Measurements from ENCODE around the gene DLX1.
A peak's percentile ranks its signal among the peaks of the same experiment; 100 is the strongest.
"Not testable (repeated sequence)": the region's sequence is repeated elsewhere in the genome, so short reads cannot be mapped to it uniquely, and the experiment has no call there.

DLX1 gene

DNA sequence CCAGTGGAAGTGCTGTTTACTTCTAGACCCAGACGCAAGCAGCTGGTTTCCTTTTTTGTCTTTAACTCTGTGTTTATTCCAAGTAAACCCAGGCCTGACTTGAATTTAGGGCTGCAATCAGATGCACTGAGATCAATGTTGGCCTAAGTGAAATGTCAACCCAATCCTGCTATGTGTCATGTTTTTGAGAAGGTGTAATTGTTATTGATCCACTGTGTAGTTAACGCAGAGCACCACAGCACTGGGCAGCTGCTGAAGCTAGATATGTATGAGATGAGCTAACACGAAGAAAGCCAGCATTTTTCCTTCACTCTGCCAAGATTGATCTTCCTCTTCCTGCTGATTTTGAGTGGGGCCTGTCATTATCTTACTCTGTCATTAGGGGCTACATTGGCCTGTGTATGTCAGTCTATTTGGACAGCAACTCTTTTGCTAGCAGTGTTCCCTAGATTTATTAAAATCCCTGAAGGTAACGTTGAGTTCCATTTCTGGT is 18.9 kb upstream of the DLX1 start:
- DNase-seq: peak; percentile 83 to 87

DNA sequence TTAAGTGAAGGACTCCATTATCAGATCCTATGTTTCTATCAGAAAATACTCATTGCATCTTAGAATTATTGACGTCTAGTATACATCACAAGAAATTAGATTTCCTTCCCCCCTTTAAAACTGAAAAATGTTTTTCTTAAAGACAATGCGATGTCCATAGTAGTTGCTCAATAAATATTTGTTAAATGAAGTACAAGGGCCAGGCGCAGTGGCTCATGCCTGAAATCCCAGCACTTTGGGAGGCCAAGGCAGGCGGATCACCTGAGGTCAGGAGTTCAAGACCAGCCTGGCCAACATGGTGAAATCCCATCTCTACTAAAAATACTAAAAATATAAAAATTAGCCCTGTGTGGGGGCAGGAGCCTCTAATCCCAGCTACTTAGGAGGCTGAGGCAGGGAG is 17.4 kb upstream of the DLX1 start:
- DNase-seq: not testable (repeated sequence)

DNA sequence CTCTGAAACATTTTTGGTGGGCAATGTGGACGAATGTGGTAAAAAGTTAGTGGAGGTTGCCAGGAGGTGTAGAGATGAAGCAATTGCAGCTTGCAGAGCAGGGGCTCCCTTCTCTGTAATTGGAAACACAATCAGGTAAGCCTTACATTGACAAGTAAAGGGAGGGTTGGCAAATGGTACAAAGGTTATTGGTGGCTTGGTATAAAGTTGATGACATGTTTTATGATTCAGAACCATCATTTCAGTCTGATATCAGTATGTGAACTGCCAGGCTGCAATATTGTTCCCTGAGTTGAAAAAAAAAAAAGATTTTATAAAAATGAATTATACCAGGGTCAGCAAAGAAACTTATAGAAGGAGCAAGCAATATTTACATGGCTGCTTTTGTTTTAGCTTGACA is 14.4 kb upstream of the DLX1 start:
- DNase-seq: no peak

DNA sequence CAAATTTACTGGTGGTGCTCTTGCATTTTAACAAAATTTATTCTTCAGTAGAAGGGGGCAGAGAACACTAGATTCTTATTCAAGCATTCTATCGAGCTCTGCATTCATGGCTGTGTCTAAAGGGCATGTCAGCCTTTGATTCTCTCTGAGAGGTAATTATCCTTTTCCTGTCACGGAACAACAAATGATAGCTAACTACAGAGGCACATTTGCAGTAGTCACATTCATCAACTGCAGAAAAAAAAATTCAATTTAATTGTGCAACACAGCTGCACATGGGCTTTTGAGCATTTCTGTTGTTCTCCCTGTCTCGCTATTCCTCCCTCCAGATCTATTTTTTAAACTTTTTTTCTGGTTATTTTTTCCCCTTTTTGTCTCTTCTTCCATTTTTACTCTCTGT is 13.0 kb upstream of the DLX1 start:
- DNase-seq: peak; percentile 95 to 97

DNA sequence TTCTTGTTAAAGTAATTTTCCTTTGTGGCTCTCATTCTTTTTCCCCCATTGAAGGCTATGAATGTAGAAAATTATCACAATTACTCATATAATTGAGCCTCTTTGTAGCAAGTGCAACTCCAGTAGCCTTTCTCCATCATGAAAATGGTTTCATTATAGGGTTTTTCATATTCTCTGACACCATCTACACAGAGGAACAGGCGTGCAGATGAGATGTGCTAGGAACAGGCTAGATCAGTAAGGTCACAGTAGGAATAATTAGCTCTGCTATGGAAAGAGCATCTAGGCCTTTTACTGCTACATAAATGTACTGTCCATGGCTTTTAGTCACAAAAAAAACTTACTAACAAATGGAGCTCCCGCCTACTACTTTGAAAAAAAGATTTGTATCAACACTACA is 12.6 kb upstream of the DLX1 start:
- DNase-seq: peak; percentile 94 to 97

DNA sequence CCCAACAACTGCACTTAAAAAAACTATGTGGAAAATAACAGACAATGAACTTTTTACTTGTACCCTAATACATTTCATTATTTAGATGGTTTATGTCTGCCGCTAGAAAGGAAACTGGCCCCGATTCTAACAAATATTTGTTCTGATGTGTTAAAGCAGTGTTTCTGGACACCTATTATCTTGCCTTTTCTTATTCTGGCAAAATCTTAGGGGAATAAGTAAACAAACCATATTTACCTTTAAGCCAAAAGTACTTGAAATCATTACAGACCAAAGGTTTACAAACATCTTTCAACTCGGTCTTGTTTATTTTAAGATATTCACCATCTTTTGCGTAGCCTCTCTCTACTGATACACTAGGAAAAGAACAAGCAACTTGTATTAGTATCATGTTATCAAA is 11.8 kb upstream of the DLX1 start:
- DNase-seq: no peak

DNA sequence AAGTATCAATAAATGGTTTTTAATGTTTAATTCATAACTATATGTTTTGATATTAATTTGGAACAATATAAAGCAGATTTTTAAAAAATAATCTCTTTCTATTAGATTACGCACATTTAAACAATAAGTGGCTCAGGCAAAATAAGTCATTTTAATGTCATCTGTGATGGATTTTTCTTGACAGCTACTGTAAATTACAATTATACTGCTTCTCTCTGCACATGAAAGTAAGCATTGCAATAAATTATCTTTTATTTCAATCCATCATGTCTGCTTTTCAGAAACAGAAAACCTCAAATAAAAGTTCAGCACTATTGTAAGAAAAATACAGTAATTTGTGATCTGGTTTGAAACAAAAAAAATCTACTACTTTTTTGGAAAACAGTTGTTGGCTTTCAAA is 11.1 kb upstream of the DLX1 start:
- DNase-seq: no peak

DNA sequence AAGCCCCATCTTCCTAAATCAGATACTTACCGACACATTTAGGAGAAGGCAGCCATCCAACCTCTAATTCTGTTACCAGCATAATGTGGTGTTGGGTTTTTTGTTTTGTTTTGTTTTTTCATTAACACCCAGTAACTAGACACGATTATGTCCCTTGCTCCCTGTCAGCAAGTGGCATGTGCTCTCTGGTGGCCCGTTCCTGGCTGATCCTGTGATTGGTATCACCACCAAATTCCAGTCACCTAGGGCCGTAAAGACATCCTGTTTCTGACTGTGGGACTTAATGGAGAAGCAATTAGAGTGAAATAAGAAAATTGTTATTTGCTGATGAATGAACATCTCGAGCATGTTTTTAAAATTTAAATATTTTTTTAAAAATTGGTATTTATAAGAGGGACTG is 5.9 kb upstream of the DLX1 start:
- DNase-seq: no peak

DNA sequence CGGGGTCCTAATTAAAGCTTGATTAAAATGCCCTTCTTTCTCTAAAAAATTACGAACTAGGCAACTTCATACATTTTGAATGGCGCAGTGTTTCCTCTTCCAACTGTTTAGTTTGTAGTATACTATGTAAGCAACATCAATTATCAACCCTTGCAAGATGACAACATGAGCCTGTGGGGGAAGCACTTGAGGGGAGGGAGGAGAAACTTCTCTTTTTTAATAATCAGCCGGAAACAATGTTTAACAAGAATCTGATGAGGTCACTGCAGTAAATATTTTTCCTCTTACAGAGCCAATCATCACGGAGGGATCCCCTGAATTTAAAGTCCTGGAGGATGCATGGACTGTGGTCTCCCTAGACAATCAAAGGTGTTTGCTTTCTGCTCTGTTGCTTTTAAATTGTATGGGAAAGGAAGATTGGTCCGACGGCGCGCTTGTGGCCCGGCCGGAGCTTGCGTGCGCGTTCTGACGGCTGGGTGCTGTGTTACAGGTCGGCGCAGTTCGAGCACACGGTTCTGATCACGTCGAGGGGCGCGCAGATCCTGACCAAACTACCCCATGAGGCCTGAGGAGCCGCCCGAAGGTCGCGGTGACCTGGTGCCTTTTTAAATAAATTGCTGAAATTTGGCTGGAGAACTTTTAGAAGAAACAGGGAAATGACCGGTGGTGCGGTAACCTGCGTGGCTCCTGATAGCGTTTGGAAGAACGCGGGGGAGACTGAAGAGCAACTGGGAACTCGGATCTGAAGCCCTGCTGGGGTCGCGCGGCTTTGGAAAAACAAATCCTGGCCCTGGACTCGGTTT is 5.3 kb upstream of the DLX1 start:
- no peak for DNase-seq

DNA sequence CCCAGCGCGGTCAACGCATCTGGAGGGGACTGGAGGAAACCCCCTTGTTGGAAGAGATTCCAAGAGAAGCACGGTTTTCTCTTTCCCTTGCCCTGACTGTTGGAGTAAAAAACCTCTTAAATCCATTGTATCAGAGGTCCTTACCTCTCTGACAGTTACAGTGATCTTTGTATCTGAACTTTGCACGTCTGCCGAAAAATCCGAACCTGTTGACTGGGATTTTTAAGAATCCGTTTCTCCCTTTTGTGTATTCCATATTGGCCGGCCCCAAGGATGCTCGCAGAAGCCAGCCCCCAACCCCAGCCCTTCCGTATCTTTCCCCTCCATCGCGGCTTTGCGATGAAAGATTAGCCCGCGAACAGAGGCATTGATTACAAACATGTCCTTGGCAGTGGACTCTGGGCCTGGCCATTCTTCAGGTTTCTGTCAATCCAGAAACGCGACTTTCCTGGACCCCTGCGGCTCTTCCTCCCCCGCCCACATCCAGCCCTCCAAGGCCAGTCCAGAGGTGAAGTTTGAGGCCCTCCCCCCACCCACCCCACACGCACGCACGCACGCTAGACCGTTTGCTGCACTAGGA is 4.6 kb upstream of the DLX1 start:
- DNase-seq: no peak

DNA sequence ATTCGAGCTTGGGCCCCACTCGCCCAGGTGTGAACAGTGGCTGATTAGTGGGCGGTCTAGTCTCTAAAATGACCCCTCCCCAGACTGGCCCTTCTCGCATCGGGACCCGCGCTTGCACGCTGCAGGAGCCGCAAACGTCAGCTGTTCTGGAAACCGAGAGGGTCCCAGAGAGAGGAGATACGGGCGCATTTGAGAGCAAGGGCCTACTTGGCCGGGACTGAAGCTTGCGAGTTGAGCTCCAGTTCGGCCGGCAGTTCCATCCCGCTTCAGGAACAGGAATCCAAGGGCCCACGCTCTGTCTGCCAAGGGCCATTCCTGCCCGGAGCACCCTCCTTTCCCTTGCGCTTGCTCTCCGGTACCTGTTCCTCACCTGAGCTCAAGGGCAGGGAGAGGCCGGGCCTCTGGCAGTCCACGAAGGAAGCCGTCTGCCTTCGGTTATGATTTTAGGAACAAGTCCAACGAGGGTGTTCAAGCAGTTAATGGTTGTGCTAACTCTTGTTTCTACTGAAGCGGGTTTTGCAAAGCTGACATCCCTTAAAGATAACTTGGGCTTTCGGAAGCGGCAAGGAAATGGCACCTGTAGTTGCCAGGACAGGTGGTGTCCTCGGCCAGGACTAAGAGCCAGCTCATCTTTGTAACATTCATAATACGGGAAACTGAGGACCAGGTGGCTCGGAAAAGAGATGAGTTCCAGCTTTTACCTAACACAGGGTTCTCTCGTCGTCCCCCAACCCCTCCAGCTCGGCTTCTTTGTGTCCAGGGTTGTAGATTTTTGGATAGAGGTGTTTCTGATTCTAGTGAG is 3.9 kb upstream of the DLX1 start:
- DNase-seq: no peak

DNA sequence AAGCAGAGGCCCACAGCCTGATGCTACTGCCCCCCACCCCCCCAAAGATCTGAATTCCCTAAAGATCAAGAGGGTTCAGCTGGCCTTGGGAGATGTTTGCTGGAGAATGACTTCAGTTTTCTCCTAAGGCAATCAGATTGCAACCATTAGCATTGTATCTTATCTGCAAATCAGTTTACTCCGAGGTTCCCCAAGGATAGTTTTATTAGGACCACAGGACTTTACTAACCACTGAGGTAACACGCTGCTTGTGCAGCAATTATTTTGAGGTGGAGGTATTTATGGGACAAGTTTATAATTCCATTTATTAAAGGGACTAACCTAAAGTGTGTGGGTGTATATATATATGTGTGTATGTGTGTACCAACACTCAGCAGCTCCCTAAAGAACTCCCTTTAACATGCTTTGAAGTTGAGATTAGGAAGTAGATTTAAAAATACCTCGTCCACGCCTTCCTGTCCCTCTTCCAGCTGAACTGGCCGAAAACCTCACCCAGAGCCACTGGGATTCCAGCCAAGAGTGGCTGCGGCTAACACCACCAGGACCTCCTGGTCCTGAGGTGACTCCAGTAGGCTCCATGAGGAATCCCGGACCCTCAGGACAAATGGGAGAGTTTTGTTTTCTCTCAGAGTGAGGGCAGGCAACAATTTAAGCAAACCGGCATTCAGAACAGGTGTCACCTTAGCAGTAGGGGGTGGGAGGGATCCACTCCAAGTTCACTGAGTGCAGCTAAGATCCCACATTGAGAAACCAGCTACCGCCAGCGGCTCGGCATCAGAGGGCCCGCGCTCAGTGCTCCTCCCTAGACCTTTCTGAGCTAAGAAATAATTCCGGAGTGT is 3.0 kb upstream of the DLX1 start:
- no peak for DNase-seq

DNA sequence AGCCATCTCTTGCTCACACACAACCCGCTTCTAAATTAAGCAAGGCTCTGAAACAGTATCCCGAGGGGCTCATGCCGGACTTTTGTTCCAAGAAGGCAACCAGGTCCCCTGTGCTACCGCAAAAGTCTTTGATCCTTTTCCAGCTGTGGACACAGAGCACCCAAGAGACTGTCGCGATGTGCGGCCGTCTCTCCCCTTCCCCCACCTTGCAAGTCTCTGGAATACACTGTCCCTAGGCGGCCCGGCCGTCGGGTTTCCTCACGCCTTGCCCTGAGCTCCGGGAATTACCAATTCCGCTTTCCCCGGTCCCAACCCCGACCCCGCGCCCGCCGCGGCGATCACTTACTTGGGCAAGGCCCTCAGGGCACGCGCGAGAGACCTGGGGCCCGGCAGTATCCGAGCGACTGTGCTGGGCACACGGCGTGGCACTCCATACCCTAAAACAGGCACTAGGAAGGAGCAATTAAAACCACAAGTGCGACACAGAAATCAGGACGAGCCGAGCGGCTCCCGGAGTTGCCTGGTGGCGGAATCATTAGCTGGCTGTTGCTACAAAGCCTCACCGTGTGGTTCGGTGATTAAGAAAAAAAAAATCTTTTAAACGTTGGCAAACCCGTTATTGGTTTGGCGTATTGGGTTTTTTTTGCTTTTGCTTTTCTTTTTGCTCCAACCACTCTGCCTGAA is 2.2 kb upstream of the DLX1 start:
- no peak for DNase-seq

DNA sequence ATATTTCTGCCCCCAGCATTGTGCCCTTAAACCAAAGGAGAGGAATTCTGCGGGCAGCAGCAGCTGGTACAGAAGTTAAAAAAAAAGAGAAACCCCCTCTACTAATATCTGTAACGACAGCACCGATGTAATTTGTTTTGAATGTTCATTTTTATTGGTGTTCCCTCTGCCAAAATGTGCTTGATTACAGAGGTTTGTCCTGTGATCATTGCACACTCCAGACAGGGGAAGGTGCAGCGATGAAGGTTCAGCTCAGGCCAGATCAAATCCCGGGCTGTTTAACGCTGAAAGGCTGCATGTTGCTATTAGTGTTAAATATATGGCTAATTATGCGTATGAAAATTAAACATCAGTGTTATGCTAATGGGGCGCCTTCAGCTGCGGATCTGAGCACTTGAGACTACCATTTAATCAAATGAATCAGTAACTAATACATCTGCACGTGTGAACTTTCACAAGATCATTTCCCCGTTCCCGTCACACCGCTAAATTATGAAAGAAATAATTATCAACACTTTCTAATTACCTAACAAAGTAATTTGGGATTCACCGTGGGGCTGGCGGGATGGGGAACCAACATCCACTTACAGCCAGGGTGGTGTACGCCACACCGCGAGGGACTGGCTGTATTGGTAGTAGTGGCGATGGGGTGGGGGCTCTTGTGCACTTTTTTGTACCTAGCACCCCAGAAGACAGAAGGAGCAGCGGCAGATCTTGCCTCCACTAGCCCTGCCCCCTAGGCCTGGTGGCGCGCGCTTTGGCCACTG is 1.5 kb upstream of the DLX1 start:
- DNase-seq: no peak

DNA sequence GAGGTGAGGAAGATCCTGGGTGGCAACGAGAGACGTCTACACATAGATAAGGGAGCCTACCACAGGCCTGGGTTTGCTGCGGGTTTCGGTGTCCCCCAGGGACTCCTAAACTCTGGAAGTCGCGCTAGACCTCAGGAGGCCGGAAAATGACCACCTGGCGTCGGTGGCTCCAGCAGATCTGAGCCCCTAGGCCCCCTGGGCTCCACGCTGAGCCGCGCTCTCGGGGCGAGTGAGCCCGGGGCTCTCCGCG is 987 bp upstream of the DLX1 start:
- DNase-seq: no peak

DNA sequence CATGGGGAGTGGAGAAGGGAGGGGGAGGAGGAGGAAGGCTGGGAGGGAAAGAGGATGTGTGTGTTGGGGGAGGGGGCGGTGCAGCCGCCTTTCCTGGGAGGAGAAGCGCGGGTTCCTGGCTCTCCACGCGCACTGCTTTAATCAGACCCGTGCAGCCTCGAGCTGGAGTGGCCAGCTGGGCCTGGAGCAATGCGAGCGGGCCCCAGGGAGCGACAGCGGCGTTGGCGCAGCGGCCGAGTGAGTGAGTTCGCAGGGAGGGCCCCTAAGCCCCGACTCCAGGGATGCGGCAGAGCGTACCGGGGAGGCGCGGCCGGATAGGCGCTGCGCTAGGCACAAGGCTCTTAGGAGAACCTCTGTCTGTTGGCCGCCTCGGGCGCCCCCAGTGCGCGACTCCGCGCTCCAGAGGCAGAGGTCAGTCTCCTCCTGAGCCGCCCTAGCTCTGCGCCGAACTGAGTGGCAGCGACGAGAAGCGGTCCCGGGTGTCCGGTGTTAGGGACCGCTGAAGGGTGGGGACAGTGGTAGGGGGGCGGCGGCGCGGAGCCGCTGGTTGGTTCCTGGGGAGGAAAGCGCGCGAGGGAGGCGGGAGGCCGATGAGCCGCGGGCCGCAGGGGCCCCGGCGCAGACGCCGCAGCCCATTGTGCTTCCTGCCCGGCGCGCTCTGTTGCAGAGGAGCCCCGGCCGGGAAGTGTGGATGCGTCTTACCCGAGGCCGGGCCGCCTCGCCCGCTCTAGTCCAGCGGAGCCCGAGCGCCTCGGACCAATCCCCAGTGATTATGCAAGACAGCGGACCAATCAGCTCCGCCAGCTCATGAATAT is 455 bp upstream of the DLX1 start:
- peak; percentile 93 to 97 for DNase-seq

DNA sequence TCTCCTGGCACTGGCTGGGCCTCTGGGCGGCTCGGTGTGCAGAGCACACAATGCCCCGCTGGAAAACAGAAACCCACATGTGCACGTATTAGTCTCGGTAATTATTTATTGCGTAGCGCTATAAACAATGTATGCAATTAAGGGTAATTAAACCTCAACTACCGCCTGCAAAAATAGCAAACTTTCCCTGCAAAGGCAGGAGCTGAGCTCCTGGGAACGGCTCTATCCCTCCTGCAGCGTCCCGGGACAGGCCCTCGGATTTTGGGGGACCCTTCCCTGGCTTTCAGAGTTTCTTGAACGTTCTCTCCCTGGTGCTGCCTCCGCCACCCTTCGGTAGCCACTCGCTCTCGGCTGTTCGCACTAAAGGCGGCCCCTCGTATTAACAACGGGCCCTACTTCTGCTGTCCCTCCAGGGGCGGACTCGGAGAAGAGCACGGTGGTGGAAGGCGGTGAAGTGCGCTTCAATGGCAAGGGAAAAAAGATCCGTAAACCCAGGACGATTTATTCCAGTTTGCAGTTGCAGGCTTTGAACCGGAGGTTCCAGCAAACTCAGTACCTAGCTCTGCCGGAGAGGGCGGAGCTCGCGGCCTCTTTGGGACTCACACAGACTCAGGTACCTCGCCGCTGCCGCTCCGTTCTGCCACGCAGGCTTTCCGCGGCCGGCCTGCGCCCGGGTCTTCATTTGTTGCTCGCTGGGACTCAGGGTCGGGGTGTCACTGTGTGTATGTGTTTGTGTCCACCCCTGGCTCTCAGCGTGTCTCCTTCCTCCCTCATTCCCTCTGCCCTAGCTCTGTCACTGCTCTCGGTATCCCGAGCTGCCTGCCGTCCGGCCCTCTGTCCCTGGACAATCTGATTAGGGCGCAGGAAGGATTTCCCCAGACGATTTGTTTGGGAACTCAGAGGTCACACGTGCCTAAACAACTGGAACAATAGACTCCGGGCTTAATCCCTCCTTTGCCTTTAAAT is 1.2 kb downstream of the DLX1 start:
- DNase-seq: no peak

DNA sequence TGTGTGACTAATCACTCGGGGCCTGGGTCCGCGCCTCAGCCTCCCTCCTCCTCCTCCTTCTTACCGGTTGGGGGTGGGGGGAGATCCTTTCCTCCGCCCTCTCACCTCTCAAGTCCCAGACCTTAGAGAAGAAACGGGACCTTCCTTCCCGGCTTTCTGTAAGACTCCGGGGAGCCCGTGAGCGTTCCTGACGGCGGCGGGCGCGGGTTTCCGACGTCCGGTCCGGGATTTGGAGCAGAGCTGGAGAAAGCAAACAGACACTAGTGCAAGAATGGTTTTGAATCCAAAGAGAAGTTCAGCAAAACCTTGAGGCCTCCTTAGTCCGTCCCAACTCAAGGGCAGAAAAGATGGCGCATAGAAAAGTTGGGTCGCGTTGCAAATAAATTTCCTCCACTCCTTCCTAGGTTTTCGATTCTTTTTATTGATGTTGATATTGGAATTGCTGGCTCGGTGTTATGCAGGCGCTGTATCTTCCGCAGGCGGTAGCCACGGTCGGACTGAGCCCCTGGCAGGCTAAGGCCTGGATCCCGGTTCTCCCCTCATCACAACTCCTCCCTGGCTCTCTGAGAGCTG is 2.0 kb downstream of the DLX1 start:
- no peak for DNase-seq

DNA sequence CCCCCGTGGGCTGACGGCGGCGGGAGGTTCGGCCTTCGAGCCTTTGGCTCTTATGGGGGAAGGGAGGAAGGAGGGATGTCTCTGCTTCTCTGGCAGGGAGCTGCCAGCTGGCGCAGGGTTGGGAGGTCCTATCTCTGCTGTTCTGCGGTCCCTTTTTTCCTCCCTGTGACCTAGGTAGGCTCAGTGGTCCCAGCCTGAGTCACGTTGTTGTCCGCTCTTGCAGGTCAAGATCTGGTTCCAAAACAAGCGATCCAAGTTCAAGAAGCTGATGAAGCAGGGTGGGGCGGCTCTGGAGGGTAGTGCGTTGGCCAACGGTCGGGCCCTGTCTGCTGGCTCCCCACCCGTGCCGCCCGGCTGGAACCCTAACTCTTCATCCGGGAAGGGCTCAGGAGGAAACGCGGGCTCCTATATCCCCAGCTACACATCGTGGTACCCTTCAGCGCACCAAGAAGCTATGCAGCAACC is 2.5 kb downstream of the DLX1 start:
- no peak for DNase-seq
